Gastrocnemius medialis (tissue), 4 donors: ENCODE data around the gene TNC.

Source experiments
- CTCF ChIP-seq, 5 experiments: fragments of 450-650 bp in 3 of 5; fragments of 200-600 bp in 2 of 5; sonication (generic) in 2 of 5; IDR thresholded peaks in 4 of 5; conservative IDR thresholded peaks in 1 of 5; 1 replicate in 4 of 5; 2 replicates in 1 of 5; pipeline ENCODE4 v1.5.1; 2016 to 2019; ENCODE audit warnings: antibody characterized with exemption in 5 of 5, mild to moderate bottlenecking in 3 of 5, moderate library complexity in 3 of 5
- POLR2A ChIP-seq, 2 donors: fragments of 450-650 bp; IDR thresholded peaks; one replicate each; pipeline ENCODE4 v1.6.1; 2017; ENCODE audit warnings: antibody characterized with exemption in 2 of 2, mild to moderate bottlenecking in 2 of 2, moderate library complexity in 2 of 2

GRCh38 chr9:115116421-115117284 lies 1.3 kb downstream of the TNC start:
- TF ChIP-seq CTCF (IDR thresholded peaks at IDR 0.05 in 4 of 5, conservative IDR thresholded peaks at IDR 0.05 in 1 of 5) = no peak
- no peak for TF ChIP-seq POLR2A (IDR thresholded peaks at IDR 0.05)
